Measurements from ENCODE around the gene XPC.
"Not testable (repeated sequence)": the region's sequence is repeated elsewhere in the genome, so short reads cannot be mapped to it uniquely, and the experiment has no call there.

The XPC gene

DNA sequence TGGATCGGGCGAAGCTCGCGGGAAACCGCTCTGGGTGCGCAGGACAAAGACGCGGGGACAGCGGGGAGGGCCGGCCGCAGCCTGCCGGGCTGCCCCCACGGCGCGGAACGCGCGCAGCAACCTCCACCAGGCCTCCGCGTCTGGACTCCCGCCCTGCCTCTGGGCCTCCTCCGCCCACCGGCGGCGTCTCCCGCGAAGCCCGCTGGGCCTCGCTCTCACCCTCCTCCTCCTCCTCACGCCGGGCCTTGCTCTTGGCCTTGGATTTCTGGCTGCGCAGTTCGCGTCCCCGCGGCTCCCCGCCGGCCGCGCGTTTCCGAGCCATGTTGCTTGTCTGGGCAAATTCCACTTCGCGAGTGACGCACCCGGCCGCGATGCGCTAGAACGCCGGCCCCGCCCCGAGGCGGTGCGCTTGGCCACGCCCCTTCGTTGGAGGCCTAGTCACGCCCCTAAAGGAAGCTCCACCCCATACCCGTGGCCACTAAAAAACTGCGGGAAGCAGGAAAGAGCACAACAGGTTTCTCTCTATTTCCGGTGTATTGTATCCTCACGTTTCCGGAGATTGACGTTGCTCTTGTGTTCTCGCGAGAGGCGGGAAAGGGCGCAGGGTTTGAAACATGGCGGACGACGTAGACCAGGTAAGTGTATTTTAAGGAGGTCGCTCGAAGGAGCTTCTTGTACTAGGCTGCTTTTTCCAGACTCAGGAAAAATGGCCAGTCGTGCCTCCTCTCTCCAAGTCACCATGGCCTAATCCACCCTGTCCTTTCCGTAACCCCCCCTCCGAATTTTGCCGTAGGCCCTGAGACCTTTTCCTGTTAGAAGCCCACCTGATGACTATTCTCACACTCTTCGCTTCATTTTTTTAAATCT lies at the start of gene XPC, which contains the start of gene LSM3:
Gene XPC (minus strand): TSS at position 355 of the 867 bp plus-strand sequence. CDS start 33 bp downstream, at position 322.
Gene LSM3 (plus strand): TSS at position 571 of the 867 bp plus-strand sequence. CDS start 44 bp downstream, at position 615.
- peak; percentile 91 for DNase-seq

DNA sequence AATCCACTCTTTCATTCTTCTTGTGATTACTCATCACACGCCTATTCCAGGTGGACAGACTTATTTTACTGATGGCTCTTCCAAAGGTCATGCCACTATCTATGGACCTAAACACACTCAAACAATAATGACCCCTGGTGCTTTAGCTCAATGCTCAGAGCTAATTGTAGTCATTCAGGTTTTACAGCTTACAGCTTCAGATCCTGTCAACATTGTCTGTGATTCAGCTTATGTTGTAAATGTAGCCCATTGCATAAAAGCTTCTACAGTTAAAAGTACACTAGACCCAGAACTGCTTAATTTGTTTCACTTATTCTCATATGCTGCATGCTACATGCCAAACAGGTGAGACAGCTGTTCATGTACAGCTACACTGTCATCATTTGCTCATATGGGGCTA lies 49.5 kb upstream of the XPC start:
- peak; percentile 4 for DNase-seq

DNA sequence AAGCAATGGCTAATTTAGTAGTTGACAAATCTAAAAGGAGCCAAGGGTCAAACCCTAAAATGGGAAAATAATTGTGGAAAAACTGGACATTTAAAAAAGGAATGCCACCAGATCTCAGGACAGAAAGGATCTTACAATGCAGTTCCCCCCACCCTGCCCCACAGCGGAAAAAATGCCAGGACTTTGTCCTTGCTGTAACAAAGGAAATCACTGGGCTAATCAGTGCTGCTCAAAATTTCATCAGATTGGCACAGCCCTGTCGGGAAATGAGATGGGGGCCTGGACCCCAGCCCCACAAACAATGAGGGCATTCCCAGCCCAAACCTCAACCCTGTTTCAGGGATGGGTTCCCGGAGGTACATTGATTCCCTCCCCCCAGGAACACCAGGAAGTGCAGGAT lies 48.0 kb upstream of the XPC start:
- DNase-seq = not testable (repeated sequence)

GRCh38 chr3:14225421-14225820 lies 47.0 kb upstream of the XPC start:
- no peak for DNase-seq

DNA sequence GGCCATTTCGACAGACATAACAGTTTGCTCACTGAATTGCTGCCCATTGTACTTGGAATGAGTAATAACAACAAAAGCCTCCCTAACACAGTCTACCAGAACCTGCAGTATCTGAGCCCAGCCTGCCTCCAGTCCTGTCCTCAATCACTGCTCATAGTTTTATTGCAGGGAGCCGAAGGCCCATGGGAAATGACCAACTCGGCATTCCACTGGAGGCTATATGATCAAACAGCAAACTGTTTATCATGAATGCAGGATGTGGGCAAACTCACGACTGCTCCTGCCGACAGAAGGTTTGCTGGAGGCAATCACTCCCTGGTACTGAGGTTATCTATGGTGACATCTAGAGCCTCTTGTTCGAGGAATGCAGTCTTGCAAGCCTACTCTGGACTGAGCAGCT lies 46.5 kb upstream of the XPC start:
- no peak for DNase-seq

DNA sequence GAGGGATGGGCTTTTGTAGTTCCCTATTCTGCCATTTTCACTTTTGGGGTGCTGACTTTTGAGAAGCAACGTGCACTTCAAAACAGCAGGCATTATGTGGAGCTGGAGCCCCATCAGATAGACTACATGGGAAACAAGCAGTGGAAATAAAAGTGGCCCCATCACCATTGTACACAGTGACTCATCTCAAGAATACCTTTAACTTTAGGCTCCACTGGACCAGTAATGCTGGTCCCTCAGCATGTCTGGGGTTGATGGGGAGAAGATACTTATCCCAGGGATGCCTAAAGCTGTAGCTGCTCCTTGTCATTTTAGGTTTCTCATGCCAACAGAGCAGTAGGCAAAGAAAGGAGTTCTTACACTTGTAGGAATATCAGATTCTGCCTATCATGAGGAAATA lies 45.2 kb upstream of the XPC start:
- no peak for DNase-seq

GRCh38 chr3:14222900-14223594 lies 44.6 kb upstream of the XPC start:
- no peak for DNase-seq

- no peak for DNase-seq
Observed at GRCh38 chr3:14222457-14222856, 44.1 kb upstream of the XPC start.

DNA sequence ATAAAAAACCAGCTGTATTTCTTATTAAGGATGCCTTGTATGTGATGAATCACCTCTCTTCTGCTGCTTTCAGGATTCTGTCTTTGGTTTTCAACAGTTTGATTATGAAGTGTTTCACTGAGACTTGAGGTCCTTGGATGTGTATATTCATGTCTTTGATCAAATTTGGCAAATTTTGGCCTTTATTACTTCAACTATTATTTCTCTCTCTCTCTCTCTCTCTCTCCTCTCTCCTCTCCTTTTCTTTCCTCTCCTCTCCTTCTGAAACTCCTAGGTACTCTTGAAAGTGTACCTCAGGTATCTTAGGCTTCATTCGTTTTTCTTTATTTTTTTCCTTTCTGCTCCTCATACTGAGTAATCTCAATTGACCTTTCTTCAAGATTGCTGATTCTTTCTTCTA lies 43.5 kb upstream of the XPC start:
- no peak for DNase-seq

DNA sequence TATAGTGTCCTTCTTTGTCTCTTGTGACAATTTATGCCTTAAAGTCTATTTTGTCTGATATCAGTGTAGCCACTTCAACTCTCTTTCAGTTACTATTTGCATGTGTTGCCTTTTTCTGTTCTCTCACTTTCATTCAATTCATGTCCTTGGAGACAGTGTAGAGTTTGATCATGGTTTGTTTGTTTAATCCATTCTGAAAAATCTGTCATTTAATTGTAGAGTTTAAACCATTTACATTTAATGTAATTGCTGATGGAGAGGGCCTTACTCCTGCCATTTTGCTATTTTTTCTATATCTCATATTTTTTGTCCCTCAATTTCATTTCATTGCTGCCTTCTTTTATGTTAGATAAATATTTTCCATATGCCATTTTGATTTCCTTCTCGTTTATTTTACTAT lies 42.5 kb upstream of the XPC start:
- DNase-seq = no peak

GRCh38 chr3:14218355-14218754 lies 40.0 kb upstream of the XPC start:
- no peak for DNase-seq

DNA sequence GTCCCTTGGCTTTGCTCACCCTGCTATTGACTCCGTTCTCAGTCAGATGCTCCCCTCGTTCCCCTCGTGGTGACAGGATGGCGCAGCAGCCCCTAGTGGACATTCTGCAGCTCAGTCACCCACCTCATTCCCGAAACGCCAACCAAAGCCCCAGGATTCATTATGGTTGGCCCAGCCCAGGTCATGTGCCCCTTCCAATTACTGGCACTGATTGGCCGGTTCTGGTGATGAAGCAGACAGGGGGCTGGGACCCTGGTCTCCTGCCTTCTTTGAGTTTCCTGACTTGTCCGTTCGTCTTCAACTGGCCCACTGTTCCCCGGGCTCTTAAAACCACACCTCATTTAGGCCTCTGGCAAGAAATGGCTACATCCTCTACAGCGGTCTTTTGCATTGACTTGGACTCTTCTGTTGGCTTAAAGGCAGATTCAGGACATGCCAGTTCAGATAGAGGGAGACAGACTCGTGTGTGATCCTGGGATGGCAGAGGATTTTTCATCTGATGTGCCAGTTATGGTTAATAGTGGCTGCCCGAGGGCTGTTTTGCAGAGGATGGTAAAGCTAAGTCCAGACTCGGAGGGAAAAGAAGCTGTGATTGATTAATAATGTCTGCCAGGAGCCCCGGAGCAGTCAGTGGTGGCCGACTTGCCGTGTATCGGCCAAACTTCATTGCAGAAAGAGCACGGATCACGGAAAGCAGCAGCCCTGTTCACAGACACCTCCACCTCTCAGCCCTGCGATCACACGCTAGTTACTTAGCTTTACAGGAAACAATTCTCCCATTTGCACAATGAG lies 38.1 kb upstream of the XPC start:
- DNase-seq = no peak

DNA sequence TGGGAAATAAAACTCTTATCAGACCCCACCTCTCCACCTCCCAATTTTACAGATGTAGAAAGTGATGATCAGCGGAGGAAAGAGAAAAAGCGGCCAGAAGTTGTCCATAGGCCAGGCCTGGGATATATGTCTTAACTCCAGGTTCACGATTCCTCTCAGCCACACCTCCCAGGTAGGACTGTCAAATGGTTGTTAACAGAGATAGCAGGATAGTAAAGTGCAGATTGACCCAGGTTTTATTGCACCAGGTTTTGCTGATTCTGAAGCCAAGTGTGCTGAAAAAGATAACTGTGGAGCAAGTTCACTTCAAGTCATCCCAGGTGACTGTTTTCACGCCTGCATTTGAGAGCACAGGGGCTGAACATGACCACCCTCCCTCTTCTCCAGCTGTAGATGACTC lies 36.4 kb upstream of the XPC start:
- no peak for DNase-seq

DNA sequence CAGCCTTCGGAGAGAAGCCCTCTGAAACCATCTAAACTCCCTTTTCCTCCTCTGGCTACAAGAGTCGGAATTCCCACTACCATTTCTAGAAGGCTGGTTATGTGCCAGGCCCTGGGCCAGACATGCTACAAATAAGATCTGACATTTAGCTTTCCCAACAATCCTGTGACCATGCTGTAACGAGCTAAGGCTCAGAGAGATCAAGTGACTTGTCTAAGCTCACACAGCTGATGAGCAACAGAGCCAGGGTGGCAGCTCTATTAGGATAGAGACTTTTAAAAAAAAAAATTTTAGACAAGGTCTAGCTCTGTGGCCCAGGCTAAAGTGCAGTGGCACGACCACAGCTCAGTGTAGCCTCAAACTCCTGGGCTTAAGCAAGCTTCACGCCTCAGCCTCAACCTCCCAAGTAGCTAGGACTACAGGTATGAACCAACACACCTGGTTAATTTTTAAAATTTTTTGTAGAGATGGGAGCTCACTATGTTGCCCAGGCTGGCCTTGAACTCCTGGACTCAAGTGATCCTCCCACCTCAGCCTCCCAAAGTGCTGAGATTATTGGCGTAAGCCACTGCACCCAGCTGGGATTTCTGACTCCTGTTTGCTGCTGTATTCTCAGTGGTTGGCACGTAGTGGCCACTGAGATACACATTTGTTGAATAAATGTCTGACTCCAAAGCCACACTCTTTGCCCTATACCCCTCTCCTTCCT lies 34.8 kb upstream of the XPC start:
- no peak for DNase-seq

DNA sequence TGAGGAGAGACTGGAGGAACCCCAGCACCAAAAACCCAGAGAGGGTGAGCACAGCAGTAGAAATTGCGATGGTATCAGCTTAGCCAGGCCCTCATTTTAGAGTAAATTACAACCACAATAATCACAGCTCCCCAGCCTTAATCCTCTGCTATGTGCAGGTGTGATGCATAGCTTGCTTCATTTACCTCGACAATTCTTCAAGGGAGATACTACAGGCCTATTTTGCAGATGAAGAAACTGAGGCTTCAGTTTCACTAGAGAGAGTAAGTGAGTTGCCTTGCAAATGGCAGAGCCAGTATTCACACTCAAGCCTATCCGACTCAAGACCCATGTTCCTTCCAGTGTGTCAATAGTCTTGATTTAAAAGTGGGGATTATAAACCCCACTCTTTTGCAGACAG lies 33.6 kb upstream of the XPC start:
- DNase-seq = no peak

DNA sequence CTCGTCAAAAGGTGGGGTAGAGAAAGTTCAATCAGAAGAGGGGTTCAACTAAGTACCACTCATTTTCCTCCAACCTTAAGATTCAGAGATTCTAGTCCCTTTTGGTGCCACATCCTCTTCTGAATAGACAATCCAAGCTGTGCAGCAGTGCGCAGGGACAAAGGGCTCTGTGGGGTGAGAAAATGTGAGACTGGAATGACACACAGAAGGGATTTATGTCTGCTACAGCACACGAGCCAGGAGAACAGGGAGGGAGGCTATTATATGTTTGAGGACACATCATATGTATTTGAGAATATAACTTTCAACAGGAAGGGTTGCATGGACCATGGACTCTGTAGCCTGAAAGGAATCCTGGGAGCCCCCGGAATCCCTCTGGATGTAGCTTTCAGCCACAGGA lies 33.2 kb upstream of the XPC start:
- no peak for DNase-seq

DNA sequence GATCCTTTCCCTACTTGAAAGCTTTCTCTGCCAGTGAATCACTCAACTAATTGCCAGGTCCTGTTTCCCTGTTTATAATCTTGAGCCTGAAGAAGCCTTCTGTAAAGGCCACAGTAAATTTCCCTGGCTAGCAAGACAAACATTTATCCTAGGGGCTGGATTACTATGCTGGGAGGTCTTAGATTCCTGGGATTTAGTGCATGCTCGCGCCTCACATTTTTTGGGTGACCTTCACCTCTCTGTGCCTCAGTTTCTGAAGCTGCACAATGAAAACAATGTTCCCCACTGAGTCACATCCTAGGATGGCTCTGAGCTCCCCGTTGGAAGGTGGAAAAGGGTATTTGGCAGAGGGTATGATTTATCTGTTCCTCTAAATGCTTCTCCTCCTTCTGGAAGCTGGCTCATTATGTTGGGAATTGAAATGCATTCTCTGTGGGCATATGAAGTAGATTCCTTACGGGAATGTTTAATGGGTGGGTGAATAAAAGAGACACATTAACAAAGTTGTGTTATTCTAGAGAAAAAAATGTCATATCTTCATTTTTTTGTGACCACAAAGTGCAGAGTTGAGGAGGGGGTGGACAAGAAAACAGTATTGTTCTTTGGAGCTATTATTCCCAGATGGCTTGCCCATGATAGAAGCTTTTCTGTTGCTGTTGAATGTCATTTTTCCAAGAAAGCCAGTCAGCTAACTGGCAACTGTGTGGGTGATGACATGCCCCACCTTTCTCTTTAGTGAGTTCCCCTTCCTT lies 32.6 kb upstream of the XPC start:
- DNase-seq = no peak

- DNase-seq = no peak
Observed at GRCh38 chr3:14210290-14210688, 31.9 kb upstream of the XPC start.

DNA sequence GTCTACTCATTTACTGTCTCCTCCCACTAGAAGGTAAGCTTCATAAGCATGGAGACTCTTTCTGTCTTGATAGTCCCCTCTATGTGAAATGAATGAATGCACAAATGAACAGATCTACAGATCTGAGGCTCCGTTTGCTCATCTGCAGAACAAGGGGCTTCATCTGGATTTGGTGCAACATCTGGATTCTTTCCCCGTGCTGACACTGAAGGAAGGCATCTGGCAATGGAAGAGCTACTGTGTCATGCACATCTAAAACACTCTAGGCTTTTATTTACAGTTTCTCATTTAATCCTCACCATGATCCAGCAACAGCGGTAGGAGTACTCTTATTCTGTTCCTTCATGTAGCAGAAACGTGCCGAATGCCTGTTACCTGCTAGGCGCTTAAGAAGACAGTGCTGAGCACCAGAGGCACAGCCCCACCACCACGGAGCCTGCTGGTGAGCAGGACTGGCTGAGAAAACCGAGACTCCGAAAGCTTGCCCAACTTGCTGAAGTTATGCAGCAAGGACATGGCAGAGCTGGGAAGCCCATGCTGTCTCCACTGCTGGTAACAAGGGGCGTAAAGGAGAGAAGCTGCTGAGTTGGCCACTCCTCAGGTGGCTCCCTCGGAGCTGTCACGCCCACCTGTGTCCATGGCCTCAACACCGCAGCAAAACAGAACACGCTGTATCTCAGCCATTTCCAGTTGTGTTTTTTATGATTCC lies 31.3 kb upstream of the XPC start:
- DNase-seq = no peak

DNA sequence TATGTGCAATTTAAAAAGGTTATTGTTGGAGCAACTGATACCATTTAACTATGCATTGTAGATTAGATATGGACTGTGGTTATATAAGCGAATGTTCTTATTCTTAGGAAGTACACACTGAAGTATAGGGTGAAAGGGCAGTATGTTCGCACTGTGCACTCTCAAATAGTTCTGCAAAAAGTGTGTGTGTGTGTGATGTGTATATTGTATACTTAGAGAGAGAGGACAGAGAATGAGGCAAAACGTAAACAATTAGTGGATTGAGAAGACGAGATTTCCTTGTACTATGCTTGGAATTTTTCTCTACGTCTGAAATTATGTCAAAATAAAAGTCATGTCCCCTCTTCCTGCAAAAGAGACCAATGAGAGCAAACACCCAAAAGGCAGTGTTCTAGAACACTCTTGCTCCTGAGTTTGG lies 30.6 kb upstream of the XPC start:
- DNase-seq = no peak

GRCh38 chr3:14208168-14208567 lies 29.8 kb upstream of the XPC start:
- no peak for DNase-seq
